WTC11 (cell line): Measurements from ENCODE around the gene FGFR3. TPM values are rescaled to one million over a fixed set of nuclear protein-coding genes. Genes with fewer than 3 reads are reported as not detected.
A peak's percentile ranks its signal among the peaks of the same experiment; 100 is the strongest.

Source experiments
- ATAC-seq: fragments of 200-7000 bp; cut with Tn5 transposase; 2 replicates; pipeline ENCODE4 v1.10.0; 2021; ENCODE audit warnings: mild to moderate bottlenecking, moderate library complexity
- CTCF ChIA-PET: fragments of 300-600 bp; sonication (Branson Sonifier 250); formaldehyde crosslinking; loops from one replicate; lab custom pipeline; 2021; ENCODE audit warnings: antibody characterized with exemption; lab: Charles Lee
- POLR2A ChIA-PET: fragments of 350-600 bp; sonication (Branson Sonifier 250); formaldehyde crosslinking; loops from one replicate; lab custom pipeline; 2021; ENCODE audit warnings: antibody characterized with exemption; lab: Charles Lee
- DNase-seq: peaks from one replicate; pipeline ENCODE4 v3.0.0; 2021; ENCODE audit warnings: low spot score
- H3K27ac Mint-ChIP-seq: 2 replicates; pipeline ENCODE4 v1.8.0; 2021; ENCODE audit warnings: mixed read lengths
- H3K27me3 Mint-ChIP-seq: 2 replicates; pipeline ENCODE4 v1.8.0; 2021; ENCODE audit warnings: low read depth, mild to moderate bottlenecking, moderate library complexity, mixed read lengths
- H3K36me3 Mint-ChIP-seq: 2 replicates; pipeline ENCODE4 v1.8.0; 2021; ENCODE audit warnings: mixed read lengths
- H3K4me1 Mint-ChIP-seq: 2 replicates; pipeline ENCODE4 v1.8.0; 2022; ENCODE audit warnings: mixed read lengths
- H3K4me3 Mint-ChIP-seq: 2 replicates; pipeline ENCODE4 v1.8.0; 2021; ENCODE audit warnings: mild to moderate bottlenecking, moderate library complexity, mixed read lengths
- H3K9me3 Mint-ChIP-seq: 2 replicates; pipeline ENCODE4 v1.8.0; 2021; ENCODE audit warnings: mixed read lengths
- E2F5 ChIP-seq: sonication (generic); formaldehyde crosslinking; IDR thresholded peaks from 2 replicates; pipeline ENCODE4 v1.8.1; 2022; ENCODE audit warnings: mild to moderate bottlenecking, moderate library complexity, missing genetic modification reagents
- EMX1 ChIP-seq: fragments of 250-450 bp; sonication (Bioruptor Pico); IDR thresholded peaks from 2 replicates; pipeline ENCODE4 v1.8.0; 2021; ENCODE audit warnings: mild to moderate bottlenecking
- FOXP4 ChIP-seq: sonication (generic); formaldehyde crosslinking; IDR thresholded peaks from 2 replicates; pipeline ENCODE4 v1.8.0; 2022; ENCODE audit warnings: mild to moderate bottlenecking, missing genetic modification reagents
- GABPB1 ChIP-seq: sonication (generic); formaldehyde crosslinking; IDR thresholded peaks from 2 replicates; pipeline ENCODE4 v1.8.1; 2023; ENCODE audit warnings: mild to moderate bottlenecking, missing genetic modification reagents
- GTF2I ChIP-seq: fragments of 250-450 bp; sonication (Bioruptor Pico); conservative IDR thresholded peaks from 2 replicates; pipeline ENCODE4 v1.4.0; 2021; ENCODE audit warnings: mild to moderate bottlenecking
- MYBL2 ChIP-seq: sonication (generic); formaldehyde crosslinking; IDR thresholded peaks from 2 replicates; pipeline ENCODE4 v1.8.1; 2023; ENCODE audit warnings: mild to moderate bottlenecking, moderate library complexity, missing genetic modification reagents
- RORB ChIP-seq: fragments of 250-450 bp; sonication (Bioruptor Pico); IDR thresholded peaks from 2 replicates; pipeline ENCODE4 v1.9.0; 2021; ENCODE audit warnings: mild to moderate bottlenecking
- TEAD4 ChIP-seq: sonication (generic); formaldehyde crosslinking; IDR thresholded peaks from 2 replicates; pipeline ENCODE4 v1.8.0; 2022; ENCODE audit warnings: mild to moderate bottlenecking, missing genetic modification reagents
- ZBTB21 ChIP-seq: sonication (generic); formaldehyde crosslinking; IDR thresholded peaks from 2 replicates; pipeline ENCODE4 v1.8.1; 2023; ENCODE audit warnings: mild to moderate bottlenecking, missing genetic modification reagents, borderline replicate concordance
- ZBTB43 ChIP-seq: sonication (generic); formaldehyde crosslinking; IDR thresholded peaks from 2 replicates; pipeline ENCODE4 v1.8.1; 2023; ENCODE audit warnings: mild to moderate bottlenecking, missing genetic modification reagents
- ZNF121 ChIP-seq: sonication (generic); formaldehyde crosslinking; IDR thresholded peaks from 2 replicates; pipeline ENCODE4 v1.8.0; 2023; ENCODE audit warnings: missing genetic modification reagents
- ZNF396 ChIP-seq: fragments of 250-450 bp; sonication (Bioruptor Pico); IDR thresholded peaks from 2 replicates; pipeline ENCODE4 v1.8.0; 2021; ENCODE audit warnings: mild to moderate bottlenecking, moderate library complexity, borderline replicate concordance
- total RNA-seq: library from RNA; stranded (reverse); gene quantifications from 3 replicates; pipeline ENCODE4 v1.2.3, GENCODE V29; 2021
- TF ChIP-seq, protein P1 (sequence below): fragments of 250-450 bp; sonication (Bioruptor Pico); IDR thresholded peaks from 2 replicates; pipeline ENCODE4 v1.9.0; 2021; ENCODE audit warnings: moderate library complexity, mild to moderate bottlenecking, inconsistent platforms, borderline replicate concordance
- TF ChIP-seq, protein P2 (sequence below): sonication (generic); formaldehyde crosslinking; conservative IDR thresholded peaks from 2 replicates; pipeline ENCODE4 v1.8.1; 2022; ENCODE audit warnings: mild to moderate bottlenecking, missing genetic modification reagents
- TF ChIP-seq, protein P3 (sequence below): sonication (generic); formaldehyde crosslinking; IDR thresholded peaks from 2 replicates; pipeline ENCODE4 v1.8.1; 2022; ENCODE audit warnings: missing genetic modification reagents, borderline replicate concordance
- TF ChIP-seq, protein P4 (sequence below): sonication (generic); formaldehyde crosslinking; IDR thresholded peaks from 2 replicates; pipeline ENCODE4 v1.8.0; 2022; ENCODE audit warnings: mild to moderate bottlenecking, missing genetic modification reagents

The FGFR3 gene
- total RNA-seq, 1 experiment from 2014 or later: 19.9 TPM

DNA sequence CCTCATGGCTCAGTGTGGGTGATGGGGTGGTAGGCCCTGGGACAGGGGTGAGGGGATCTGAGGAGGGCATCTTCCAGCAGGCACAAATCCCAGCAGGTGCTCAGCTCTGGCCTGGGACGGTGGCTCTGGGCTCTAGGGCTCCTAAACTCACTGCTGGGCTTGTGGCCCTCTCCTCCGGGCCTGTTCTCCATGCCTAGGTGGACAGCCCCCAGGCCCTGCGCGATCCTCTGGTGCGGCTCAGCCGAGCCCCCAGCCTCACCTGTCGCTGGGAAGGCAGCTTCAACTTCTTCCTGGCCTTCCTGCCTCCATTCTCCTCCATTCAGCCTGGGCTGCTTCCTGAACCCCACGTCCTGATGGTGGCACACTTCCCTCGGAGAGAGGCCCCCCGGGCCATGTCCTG lies 19.3 kb upstream of the FGFR3 start (continued):
- TF ChIP-seq FOXP4: no peak
- TF ChIP-seq, protein P1, sequence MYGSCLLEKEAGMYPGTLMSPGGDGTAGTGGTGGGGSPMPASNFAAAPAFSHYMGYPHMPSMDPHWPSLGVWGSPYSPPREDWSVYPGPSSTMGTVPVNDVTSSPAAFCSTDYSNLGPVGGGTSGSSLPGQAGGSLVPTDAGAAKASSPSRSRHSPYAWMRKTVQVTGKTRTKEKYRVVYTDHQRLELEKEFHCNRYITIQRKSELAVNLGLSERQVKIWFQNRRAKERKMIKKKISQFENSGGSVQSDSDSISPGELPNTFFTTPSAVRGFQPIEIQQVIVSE: no peak
- no peak for TF ChIP-seq ZBTB21

DNA sequence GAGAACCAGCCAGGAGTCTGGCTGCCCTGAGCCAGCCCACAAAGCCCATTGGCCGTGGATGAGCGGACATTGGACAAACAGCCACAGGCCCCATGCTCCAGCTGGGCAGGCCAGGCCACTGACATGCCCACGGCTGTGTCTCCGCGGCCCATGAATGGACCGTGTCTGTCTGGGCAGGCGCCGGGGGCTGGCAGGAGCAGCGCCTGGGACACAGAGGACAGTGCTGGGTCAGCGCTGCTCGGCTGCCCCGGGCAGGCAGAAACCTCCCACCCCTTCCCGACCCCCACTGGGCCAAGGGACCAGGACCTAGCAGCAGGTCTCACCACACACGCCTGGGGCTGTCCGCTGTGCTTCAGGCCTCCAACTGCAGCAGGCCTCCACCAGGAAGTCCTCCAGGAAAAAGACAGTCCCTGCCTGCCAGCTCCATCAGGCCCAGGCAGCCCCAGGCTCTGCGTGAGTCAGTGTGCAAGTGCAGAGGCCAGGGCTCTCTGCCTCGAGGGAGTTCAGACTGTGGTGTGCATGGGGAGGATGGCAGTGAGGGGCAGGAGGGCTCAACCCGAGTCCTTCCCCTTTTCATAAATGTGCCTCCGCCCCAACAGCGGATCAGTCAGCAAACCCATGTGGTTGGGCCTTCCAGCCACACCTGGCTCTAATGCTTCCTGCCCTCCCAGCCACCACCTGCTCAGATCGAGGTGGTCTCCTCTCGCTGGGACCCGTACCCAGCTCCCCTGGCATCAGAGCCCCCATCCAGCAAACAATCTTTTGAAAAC lies 17.2 kb upstream of the FGFR3 start:
- POLR2A ChIA-PET: interaction anchor here (3.8 kb wide), 1 partner anchor 11 kb away, joined by 12 read pairs; no protein-coding TSS in a partner anchor
- no peaks in the 10 kb centered on the region for H3K27me3 Mint-ChIP-seq
- TF ChIP-seq MYBL2 (CRISPR knock-in tag) (peak; percentile 38; the same call in 1 of the 2 replicates), EMX1 (CRISPR knock-in tag) (no peak)
- TF ChIP-seq, all 79 proteins: peak for 1
- CTCF ChIA-PET: interaction anchor here (1.0 to 1.2 kb wide), 3 partner anchors 8 to 28 kb away, joined by 4 to 7 read pairs (median 4); partner anchors contain the start of gene FGFR3
- Mint-ChIP-seq H3K4me1 (peaks cover 15% of the 10 kb centered on the region; the same call in 1 of the 2 replicates), H3K4me3 (no peak overlapping the region), H3K36me3 (no peaks in the 10 kb centered on the region), H3K27ac (peak overlapping the region; percentile 78; the same call in 1 of the 2 replicates), H3K9me3 (no peaks in the 10 kb centered on the region)
- ATAC-seq (no peak), DNase-seq (no peak)

DNA sequence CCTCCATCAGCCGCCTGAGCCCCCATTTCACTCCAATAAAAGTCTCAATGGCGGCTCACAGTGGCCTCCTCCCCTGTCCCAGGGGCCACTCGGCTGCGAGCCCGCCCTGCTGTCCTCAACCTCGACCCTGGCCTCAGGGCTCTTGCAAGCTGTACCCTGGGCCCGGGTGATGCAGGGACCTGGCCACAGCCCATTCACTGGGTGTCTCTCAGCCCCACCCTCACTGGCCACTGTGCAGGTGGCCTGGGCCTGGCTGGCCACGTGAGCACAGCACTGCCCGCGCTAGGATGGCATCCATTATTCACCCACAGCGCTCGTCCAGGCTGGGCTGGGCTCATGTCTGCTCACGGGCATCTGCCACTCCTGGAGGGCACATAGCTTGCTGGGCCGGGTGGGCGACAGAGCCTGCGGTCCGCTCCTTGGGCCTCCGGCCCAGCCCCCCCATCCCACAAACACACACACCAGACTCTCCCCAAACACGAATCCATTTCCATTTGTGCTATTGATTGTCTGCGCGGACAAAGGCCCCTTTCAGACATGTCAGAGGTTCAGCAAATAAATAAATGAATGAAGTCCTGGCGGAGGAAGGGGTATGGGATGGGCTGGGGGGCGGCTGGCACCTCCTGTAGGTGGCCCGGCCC lies 16.5 kb upstream of the FGFR3 start:
- H3K9me3 Mint-ChIP-seq: no peaks in the 10 kb centered on the region
- CTCF ChIA-PET: interaction anchor here (1.0 to 6.1 kb wide), 6 partner anchors 9 to 83 kb away, joined by 6 to 88 read pairs (median 8); no protein-coding TSS in a partner anchor
- DNase-seq: no peak
- H3K27me3 Mint-ChIP-seq: no peaks in the 10 kb centered on the region
- TF ChIP-seq, protein P2, sequence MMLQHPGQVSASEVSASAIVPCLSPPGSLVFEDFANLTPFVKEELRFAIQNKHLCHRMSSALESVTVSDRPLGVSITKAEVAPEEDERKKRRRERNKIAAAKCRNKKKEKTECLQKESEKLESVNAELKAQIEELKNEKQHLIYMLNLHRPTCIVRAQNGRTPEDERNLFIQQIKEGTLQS (CRISPR knock-in tag): no peak
- TF ChIP-seq GABPB1: peak; percentile 67
- no peak for TF ChIP-seq ZNF121 (CRISPR knock-in tag)
- no peak for TF ChIP-seq RORB (CRISPR knock-in tag)
- no peak overlapping the region for H3K4me3 Mint-ChIP-seq
- POLR2A ChIA-PET: interaction anchor here (1.5 to 3.8 kb wide), 3 partner anchors 11 to 18 kb away, joined by 3 to 12 read pairs (median 6); no protein-coding TSS in a partner anchor
- ATAC-seq: no peak
- peaks cover 15% of the 10 kb centered on the region; the same call in 1 of the 2 replicates for H3K4me1 Mint-ChIP-seq
- no peak overlapping the region for H3K27ac Mint-ChIP-seq
- H3K36me3 Mint-ChIP-seq: no peaks in the 10 kb centered on the region

- POLR2A ChIA-PET: interaction anchor here (0.6 to 3.8 kb wide), 8 partner anchors 9 to 47 kb away, joined by 3 to 13 read pairs (median 4); no protein-coding TSS in a partner anchor
- Mint-ChIP-seq H3K4me1 (peaks cover 15% of the 10 kb centered on the region; the same call in 1 of the 2 replicates), H3K9me3 (no peaks in the 10 kb centered on the region), H3K27ac (no peak overlapping the region), H3K27me3 (no peaks in the 10 kb centered on the region), H3K36me3 (no peaks in the 10 kb centered on the region), H3K4me3 (no peak overlapping the region)
- DNase-seq (peak; percentile 91), ATAC-seq (peak; percentile 72)
- CTCF ChIA-PET: interaction anchor here (0.8 to 6.1 kb wide), 17 partner anchors 8 to 85 kb away, joined by 3 to 88 read pairs (median 6); partner anchors contain the start of gene FGFR3
- TF ChIP-seq, protein P3, sequence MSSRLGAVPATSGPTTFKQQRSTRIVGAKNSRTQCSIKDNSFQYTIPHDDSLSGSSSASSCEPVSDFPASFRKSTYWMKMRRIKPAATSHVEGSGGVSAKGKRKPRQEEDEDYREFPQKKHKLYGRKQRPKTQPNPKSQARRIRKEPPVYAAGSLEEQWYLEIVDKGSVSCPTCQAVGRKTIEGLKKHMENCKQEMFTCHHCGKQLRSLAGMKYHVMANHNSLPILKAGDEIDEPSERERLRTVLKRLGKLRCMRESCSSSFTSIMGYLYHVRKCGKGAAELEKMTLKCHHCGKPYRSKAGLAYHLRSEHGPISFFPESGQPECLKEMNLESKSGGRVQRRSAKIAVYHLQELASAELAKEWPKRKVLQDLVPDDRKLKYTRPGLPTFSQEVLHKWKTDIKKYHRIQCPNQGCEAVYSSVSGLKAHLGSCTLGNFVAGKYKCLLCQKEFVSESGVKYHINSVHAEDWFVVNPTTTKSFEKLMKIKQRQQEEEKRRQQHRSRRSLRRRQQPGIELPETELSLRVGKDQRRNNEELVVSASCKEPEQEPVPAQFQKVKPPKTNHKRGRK (CRISPR knock-in tag): no peak
- no peak for TF ChIP-seq ZNF396
- TF ChIP-seq, protein P4, sequence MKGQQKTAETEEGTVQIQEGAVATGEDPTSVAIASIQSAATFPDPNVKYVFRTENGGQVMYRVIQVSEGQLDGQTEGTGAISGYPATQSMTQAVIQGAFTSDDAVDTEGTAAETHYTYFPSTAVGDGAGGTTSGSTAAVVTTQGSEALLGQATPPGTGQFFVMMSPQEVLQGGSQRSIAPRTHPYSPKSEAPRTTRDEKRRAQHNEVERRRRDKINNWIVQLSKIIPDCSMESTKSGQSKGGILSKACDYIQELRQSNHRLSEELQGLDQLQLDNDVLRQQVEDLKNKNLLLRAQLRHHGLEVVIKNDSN (CRISPR knock-in tag): peak; percentile 35
- no peak for TF ChIP-seq E2F5 (CRISPR knock-in tag)
- no peak for TF ChIP-seq EMX1 (CRISPR knock-in tag)
- peak; percentile 84; the same call in 1 of the 2 replicates for TF ChIP-seq TEAD4
- TF ChIP-seq GTF2I: peak; percentile 51; the same call in 1 of the 2 replicates
- 0 out of 2 replicates have a peak, but pooled peaks have one; percentile 32 for TF ChIP-seq MYBL2 (CRISPR knock-in tag)
- TF ChIP-seq ZBTB43: 0 out of 2 replicates have a peak, but pooled peaks have one; percentile 79
Observed at GRCh38 chr4:1777822-1778641, 15.1 kb upstream of the FGFR3 start.
